ENCODE results near the gene GNAO1.

GNAO1 gene

GRCh38 chr16:56340416-56340815 is 149.1 kb downstream of the GNAO1 start:
- no peak for TF ChIP-seq CTCF (IDR thresholded peaks at IDR 0.05; ENCODE audit: insufficient read depth, low read length)
- Histone ChIP-seq H3K27ac (replicated peaks) (no peak overlapping the region), H3K27me3 (ENCODE audit: insufficient read depth, poor library complexity, severe bottlenecking) (no peaks in the 10 kb centered on the region), H3K4me3 (replicated peaks; ENCODE audit: insufficient read depth, low read length) (no peak overlapping the region)
- no peak for DNase-seq (ENCODE audit: low read depth in 1 of 2, low spot score in 1 of 2)

GRCh38 chr16:56340864-56341365 is 149.6 kb downstream of the GNAO1 start:
- H3K27me3 ChIP-seq (ENCODE audit: insufficient read depth, poor library complexity, severe bottlenecking), result no peaks in the 10 kb centered on the region
- TF ChIP-seq CTCF (IDR thresholded peaks at IDR 0.05; ENCODE audit: insufficient read depth, low read length) (no peak), REST (IDR thresholded peaks at IDR 0.05; ENCODE audit: insufficient replicate concordance, low read depth) (no peak), POLR2AphosphoS5 (IDR thresholded peaks at IDR 0.05; ENCODE audit: low read depth) (no peak), SPI1 (IDR thresholded peaks at IDR 0.05; ENCODE audit: borderline replicate concordance, low read depth) (no peak), GABPA (IDR thresholded peaks at IDR 0.05; ENCODE audit: low read depth) (no peak)
- no peak for DNase-seq (ENCODE audit: low read depth in 1 of 2, low spot score in 1 of 2)
- H3K4me3 ChIP-seq (replicated peaks; ENCODE audit: insufficient read depth, low read length), result no peak overlapping the region
- H3K27ac ChIP-seq (replicated peaks), result no peak overlapping the region

GRCh38 chr16:56341656-56342399 is 150.5 kb downstream of the GNAO1 start:
- DNase-seq (ENCODE audit: low read depth in 1 of 2, low spot score in 1 of 2), result no peak
- H3K27ac ChIP-seq (replicated peaks), result no peak overlapping the region
- no peak for TF ChIP-seq REST (IDR thresholded peaks at IDR 0.05; ENCODE audit: insufficient replicate concordance, low read depth)
- H3K27me3 ChIP-seq (ENCODE audit: insufficient read depth, poor library complexity, severe bottlenecking), result no peaks in the 10 kb centered on the region
- H3K4me3 ChIP-seq (replicated peaks; ENCODE audit: insufficient read depth, low read length), result no peak overlapping the region

- DNase-seq (ENCODE audit: low read depth in 1 of 2, low spot score in 1 of 2), result no peak
- H3K27ac ChIP-seq (replicated peaks), result no peak overlapping the region
- TF ChIP-seq REST (IDR thresholded peaks at IDR 0.05; ENCODE audit: insufficient replicate concordance, low read depth) (no peak), GABPA (IDR thresholded peaks at IDR 0.05; ENCODE audit: low read depth) (no peak), CTCF (IDR thresholded peaks at IDR 0.05; ENCODE audit: insufficient read depth, low read length) (no peak), SPI1 (IDR thresholded peaks at IDR 0.05; ENCODE audit: borderline replicate concordance, low read depth) (no peak), POLR2AphosphoS5 (IDR thresholded peaks at IDR 0.05; ENCODE audit: low read depth) (no peak)
- H3K4me3 ChIP-seq (replicated peaks; ENCODE audit: insufficient read depth, low read length), result no peak overlapping the region
- H3K27me3 ChIP-seq (ENCODE audit: insufficient read depth, poor library complexity, severe bottlenecking), result no peaks in the 10 kb centered on the region
Measured at GRCh38 chr16:56343661-56344517, 152.6 kb downstream of the GNAO1 start.
